Esophagus muscularis mucosa (tissue), 4 donors: Measurements from ENCODE around the gene MOSMO. TPM values are rescaled to one million over a fixed set of nuclear protein-coding genes. Genes with fewer than 3 reads are reported as not detected.
A peak's percentile ranks its signal among the peaks of the same experiment; 100 is the strongest.

Source experiments
- DNase-seq: peaks from one replicate; pipeline ENCODE4 v3.0.0-alpha.2; 2017; ENCODE audit errors: extremely low spot score
- H3K27ac ChIP-seq, 4 donors: fragments of 200-600 bp; sonication (generic); replicated peaks in 1 of 4; 1 replicate in 3 of 4; 2 replicates in 1 of 4; pipeline ENCODE4 v1.5.1; 2016 to 2019; ENCODE audit warnings: mild to moderate bottlenecking in 1 of 4
- H3K27me3 ChIP-seq, 4 donors: fragments of 200-600 bp; sonication (generic); one replicate each; pipeline versions ENCODE4 v1.5.1 to v1.6.0; 2016 to 2019
- H3K36me3 ChIP-seq, 4 donors: fragments of 200-600 bp; sonication (generic); one replicate each; pipeline ENCODE4 v1.5.1; 2016 to 2019
- H3K4me1 ChIP-seq, 4 donors: fragments of 200-600 bp; sonication (generic); one replicate each; pipeline ENCODE4 v1.5.1; 2016 to 2019
- H3K4me3 ChIP-seq, 4 donors: fragments of 200-600 bp; sonication (generic); 1 replicate in 2 of 4; 2 replicates in 2 of 4; pipeline ENCODE4 v1.5.1; 2016 to 2019; ENCODE audit warnings: mild to moderate bottlenecking in 4 of 4, moderate library complexity in 1 of 4
- H3K9me3 ChIP-seq, 4 donors: fragments of 200-600 bp; sonication (generic); 1 replicate in 3 of 4; 2 replicates in 1 of 4; pipeline ENCODE4 v1.5.1; 2016 to 2019
- CTCF ChIP-seq, 3 experiments: fragments of 200-600 bp in 2 of 3; fragments of 450-650 bp in 1 of 3; sonication (generic) in 2 of 3; IDR thresholded peaks; one replicate each; pipeline ENCODE4 v1.5.1; 2017 to 2019; ENCODE audit warnings: antibody characterized with exemption in 3 of 3, mild to moderate bottlenecking in 2 of 3, moderate library complexity in 1 of 3
- EP300 ChIP-seq: sonication (generic); formaldehyde crosslinking; IDR thresholded peaks from one replicate; pipeline ENCODE4 v1.6.1; 2017; ENCODE audit warnings: antibody characterized with exemption
- POLR2A ChIP-seq: fragments of 450-650 bp; IDR thresholded peaks from one replicate; pipeline ENCODE4 v1.6.1; 2017; ENCODE audit warnings: antibody characterized with exemption, moderate library complexity, mild to moderate bottlenecking, low read depth
- POLR2AphosphoS5 ChIP-seq, 2 donors: sonication (generic); formaldehyde crosslinking; IDR thresholded peaks; one replicate each; pipeline ENCODE4 v1.6.1; 2017; ENCODE audit warnings: antibody characterized with exemption in 2 of 2
- WGBS: methylation state at CpG from one replicate; pipeline ENCODE4 v1.1.5; 2018; 5-methylcytosine and 5-hydroxymethylcytosine counted together
- intact Hi-C: fragments of 100-400 bp; cut with DNase I; formaldehyde crosslinking; loops from one replicate; pipeline ENCODE4 v1.15.1; 2023
- total RNA-seq, 4 donors: library from RNA; depleted of rRNA; stranded (reverse); fragments of >200 nt; gene quantifications; one replicate each; pipeline versions ENCODE4 v1.1.0 to v1.2.1, GENCODE V29; 2016

The MOSMO gene
- total RNA-seq, 4 donors from 2014 or later = 15.1 to 21.6 (median 17.6) TPM

GRCh38 chr16:22075043-22075757 is 67.3 kb downstream of the MOSMO start:
- H3K4me1 ChIP-seq = peaks cover 14 to 35% (median 22%) of the 10 kb centered on the region in 4 donors
- WGBS = 90% methylated on average over 11 of the region's 11 CpGs
- no peak for DNase-seq
- no peaks in the 10 kb centered on the region for H3K27me3 ChIP-seq
- H3K27ac ChIP-seq = no peak overlapping the region
- H3K4me3 ChIP-seq = no peak overlapping the region
- TF ChIP-seq EP300 = no peak
- no peak for TF ChIP-seq POLR2A
- TF ChIP-seq POLR2AphosphoS5 (IDR thresholded peaks at IDR 0.05) = no peak
- TF ChIP-seq CTCF (IDR thresholded peaks at IDR 0.05) = no peak
- no peaks in the 10 kb centered on the region for H3K9me3 ChIP-seq
- H3K36me3 ChIP-seq = peaks cover 0 to 17% (median 2%) of the 10 kb centered on the region in 4 donors
- intact Hi-C loops = no loop called here

- DNase-seq = no peak
- intact Hi-C loops = no loop called here
- Histone ChIP-seq H3K27me3 (no peaks in the 10 kb centered on the region), H3K4me3 (no peak overlapping the region), H3K4me1 (peaks cover 8 to 29% (median 17%) of the 10 kb centered on the region in 4 donors), H3K36me3 (peaks cover 0 to 17% (median 4%) of the 10 kb centered on the region in 4 donors), H3K27ac (no peak overlapping the region), H3K9me3 (no peaks in the 10 kb centered on the region)
- no peak for TF ChIP-seq EP300
- TF ChIP-seq CTCF (IDR thresholded peaks at IDR 0.05) = no peak
- TF ChIP-seq POLR2AphosphoS5 (IDR thresholded peaks at IDR 0.05) = no peak
- no peak for TF ChIP-seq POLR2A
- 96% methylated on average over 1 of the region's 1 CpG for WGBS
Measured at GRCh38 chr16:22075776-22076175, 67.9 kb downstream of the MOSMO start.

GRCh38 chr16:22077700-22078313 is 69.9 kb downstream of the MOSMO start:
- WGBS = 42% methylated on average over 8 of the region's 8 CpGs
- H3K36me3 ChIP-seq = peaks cover 0 to 17% (median 4%) of the 10 kb centered on the region in 4 donors
- H3K27ac ChIP-seq = no peak overlapping the region
- intact Hi-C loops = loop anchor here (1.0 kb wide), 1 partner anchor 77 kb away; the partner anchor contains the start of gene PDZD9
- no peak overlapping the region for H3K4me3 ChIP-seq
- peaks cover 0 to 21% (median 7%) of the 10 kb centered on the region in 4 donors for H3K4me1 ChIP-seq
- TF ChIP-seq POLR2AphosphoS5 (IDR thresholded peaks at IDR 0.05) (no peak), CTCF (IDR thresholded peaks at IDR 0.05) (peak; percentile 65 to 84 (median 77))
- DNase-seq = no peak
- H3K9me3 ChIP-seq = no peaks in the 10 kb centered on the region
- H3K27me3 ChIP-seq = no peaks in the 10 kb centered on the region

- intact Hi-C loops = no loop called here
- WGBS = 52% methylated on average over 1 of the region's 1 CpG
- TF ChIP-seq CTCF (IDR thresholded peaks at IDR 0.05) = no peak
- TF ChIP-seq EP300 = no peak
- TF ChIP-seq POLR2AphosphoS5 (IDR thresholded peaks at IDR 0.05) = no peak
- no peak for TF ChIP-seq POLR2A
- H3K4me1 ChIP-seq = peaks cover 0 to 26% (median 9%) of the 10 kb centered on the region in 4 donors
- H3K9me3 ChIP-seq = no peaks in the 10 kb centered on the region
- H3K27ac ChIP-seq = no peak overlapping the region
- no peak overlapping the region for H3K4me3 ChIP-seq
- no peak for DNase-seq
- H3K27me3 ChIP-seq = no peaks in the 10 kb centered on the region
- H3K36me3 ChIP-seq = peaks cover 0 to 17% (median 4%) of the 10 kb centered on the region in 4 donors
Measured at GRCh38 chr16:22078656-22079055, 70.7 kb downstream of the MOSMO start.
